Activated CD4-positive, alpha-beta T cell treated with anti-CD3 and anti-CD28 coated beads, Interleukin-10, Interleukin-2, amounts not matched to agents 100 ng/mL and 50 ng/mL, durations not matched to agents 16 hours and 8 hours (primary cell): ENCODE measurements around the gene TMSB10.
"Not testable (repeated sequence)": the region's sequence is repeated elsewhere in the genome, so short reads cannot be mapped to it uniquely, and the experiment has no call there.

Experiments used
- DNase-seq: peaks from one replicate; pipeline ENCODE4 v3.0.0-alpha.2; 2020

TMSB10 gene

GRCh38 chr2:84940088-84940470 lies 34.6 kb downstream of the TMSB10 start:
- DNase-seq, result peak; percentile 49

- no peak for DNase-seq
Measured at GRCh38 chr2:84940831-84941412, 35.5 kb downstream of the TMSB10 start.

GRCh38 chr2:84942166-84942565 lies 36.7 kb downstream of the TMSB10 start:
- no peak for DNase-seq

- DNase-seq, result peak; percentile 44
Measured at GRCh38 chr2:84942964-84943421, 37.5 kb downstream of the TMSB10 start.

GRCh38 chr2:84944295-84944909 lies 38.9 kb downstream of the TMSB10 start:
- no peak for DNase-seq

GRCh38 chr2:84945838-84946203 lies 40.4 kb downstream of the TMSB10 start:
- not testable (repeated sequence) for DNase-seq

- peak; percentile 83 for DNase-seq
Measured at GRCh38 chr2:84946204-84947009, 41.0 kb downstream of the TMSB10 start.

- DNase-seq, result no peak
Measured at GRCh38 chr2:84947010-84947593, 41.6 kb downstream of the TMSB10 start.

- no peak for DNase-seq
Measured at GRCh38 chr2:84953535-84953934, 48.1 kb downstream of the TMSB10 start.

- no peak for DNase-seq
Measured at GRCh38 chr2:84954329-84954728, 48.9 kb downstream of the TMSB10 start.
